Mesenchymal stem cell (in vitro differentiated cells and primary cell): ENCODE measurements around the gene BICDL2. TPM values are rescaled to one million over a fixed set of nuclear protein-coding genes. Genes with fewer than 3 reads are reported as not detected.

Experiments used
- DNase-seq: peaks from one replicate; pipeline ENCODE4 v3.0.0-alpha.2; 2013
- H2AFZ ChIP-seq: one replicate; pipeline ENCODE4 v1.6.1; 2013; ENCODE audit warnings: low read depth, mild to moderate bottlenecking, control low read depth, inconsistent platforms, low read length, moderate library complexity
- H2AK5ac ChIP-seq: 2 replicates; pipeline ENCODE4 v1.6.1; 2013; ENCODE audit warnings: low read length, moderate library complexity, mild to moderate bottlenecking, inconsistent platforms; ENCODE audit not compliant: severe bottlenecking
- H2BK120ac ChIP-seq: one replicate; pipeline ENCODE4 v1.6.1; 2013; ENCODE audit warnings: low read depth, mild to moderate bottlenecking, inconsistent platforms, low read length, moderate library complexity
- H2BK12ac ChIP-seq, 2 experiments: one replicate each; pipeline ENCODE4 v1.6.1; 2013; ENCODE audit warnings: inconsistent platforms in 2 of 2, low read length in 2 of 2, mild to moderate bottlenecking in 2 of 2, moderate library complexity in 2 of 2, control low read depth in 1 of 2
- H2BK15ac ChIP-seq: one replicate; pipeline ENCODE4 v1.6.1; 2013; ENCODE audit warnings: mild to moderate bottlenecking, low read depth, inconsistent platforms; ENCODE audit not compliant: poor library complexity, severe bottlenecking
- H2BK5ac ChIP-seq: 2 replicates; pipeline ENCODE4 v1.6.1; 2013; ENCODE audit warnings: low read depth, mild to moderate bottlenecking, low read length, control low read depth, inconsistent platforms; ENCODE audit not compliant: poor library complexity, severe bottlenecking
- H3K14ac ChIP-seq, 2 experiments: one replicate each; pipeline ENCODE4 v1.6.1; 2013; ENCODE audit warnings: inconsistent platforms in 2 of 2, low read length in 2 of 2, control low read depth in 1 of 2, mild to moderate bottlenecking in 1 of 2, moderate library complexity in 1 of 2
- H3K18ac ChIP-seq, 2 experiments: one replicate each; pipeline ENCODE4 v1.6.1; 2013; ENCODE audit warnings: inconsistent platforms in 2 of 2, low read length in 2 of 2, control low read depth in 1 of 2, low read depth in 1 of 2, mild to moderate bottlenecking in 1 of 2
- H3K23ac ChIP-seq, 2 experiments: one replicate each; pipeline ENCODE4 v1.6.1; 2013; ENCODE audit warnings: inconsistent platforms in 2 of 2, low read length in 2 of 2, mild to moderate bottlenecking in 2 of 2, moderate library complexity in 2 of 2, control low read depth in 1 of 2
- H3K27ac ChIP-seq: 2 replicates; pipeline ENCODE4 v1.5.1; 2013; ENCODE audit warnings: mild to moderate bottlenecking, moderate library complexity, low read length, control low read depth, inconsistent platforms; ENCODE audit not compliant: poor library complexity, severe bottlenecking
- H3K27me3 ChIP-seq, 2 experiments: 2 replicates each; pipeline versions ENCODE4 v1.6.1 to v1.7.0; 2013; ENCODE audit warnings: low read length in 2 of 2, mild to moderate bottlenecking in 2 of 2, moderate library complexity in 2 of 2, control low read depth in 1 of 2, inconsistent platforms in 1 of 2; ENCODE audit not compliant: control insufficient read depth in 1 of 2, insufficient read depth in 1 of 2
- H3K36me3 ChIP-seq, 2 experiments: 2 replicates each; pipeline versions ENCODE4 v1.6.1 to v1.7.0; 2013; ENCODE audit warnings: low read length in 2 of 2, control low read depth in 1 of 2, inconsistent platforms in 1 of 2, low read depth in 1 of 2, mild to moderate bottlenecking in 1 of 2; ENCODE audit not compliant: insufficient read depth in 2 of 2, control insufficient read depth in 1 of 2
- H3K4ac ChIP-seq, 2 experiments: one replicate each; pipeline ENCODE4 v1.6.1; 2013; ENCODE audit warnings: inconsistent platforms in 2 of 2, low read length in 2 of 2, mild to moderate bottlenecking in 2 of 2, moderate library complexity in 2 of 2, control low read depth in 1 of 2, low read depth in 1 of 2
- H3K4me1 ChIP-seq: 2 replicates; pipeline ENCODE4 v1.6.1; 2013; ENCODE audit warnings: low read depth, low read length, control low read depth; ENCODE audit not compliant: control insufficient read depth, insufficient read depth
- H3K4me2 ChIP-seq: 2 replicates; pipeline ENCODE4 v1.6.1; 2013; ENCODE audit warnings: low read length, mild to moderate bottlenecking, inconsistent platforms; ENCODE audit not compliant: poor library complexity, severe bottlenecking
- H3K4me3 ChIP-seq, 2 experiments: 2 replicates each; pipeline versions ENCODE4 v1.5.1 to v1.7.0; 2013; ENCODE audit warnings: low read length in 2 of 2, mild to moderate bottlenecking in 2 of 2, control low read depth in 1 of 2, low read depth in 1 of 2; ENCODE audit not compliant: insufficient read depth in 1 of 2
- H3K79me1 ChIP-seq: replicated peaks from 2 replicates; pipeline ENCODE4 v1.6.1; 2013; ENCODE audit warnings: mild to moderate bottlenecking, control low read depth, low read length, inconsistent platforms; ENCODE audit not compliant: poor library complexity, severe bottlenecking
- H3K9ac ChIP-seq: 2 replicates; pipeline ENCODE4 v1.7.0; 2013; ENCODE audit warnings: mild to moderate bottlenecking, low read length, moderate library complexity
- H3K9me3 ChIP-seq: 2 replicates; pipeline ENCODE4 v1.7.0; 2013; ENCODE audit warnings: mild to moderate bottlenecking, low read length; ENCODE audit not compliant: control insufficient read depth
- H4K8ac ChIP-seq: one replicate; pipeline ENCODE4 v1.6.1; 2013; ENCODE audit warnings: inconsistent platforms, mild to moderate bottlenecking, low read length, moderate library complexity
- H4K91ac ChIP-seq: one replicate; pipeline ENCODE4 v1.6.1; 2013; ENCODE audit warnings: mild to moderate bottlenecking, low read length, inconsistent platforms
- WGBS: methylation state at CpG from one replicate; pipeline ENCODE4 v1.1.7; 2013; ENCODE audit warnings: mixed read lengths; 5-methylcytosine and 5-hydroxymethylcytosine counted together
- polyA plus RNA-seq, 2 experiments: library from polyadenylated mRNA; stranded (reverse); fragments of 200-250 nt; gene quantifications; one replicate each; pipeline ENCODE4 v1.2.3, GENCODE V29; 2013

BICDL2 gene
- polyA plus RNA-seq (2013, experiment 1 of 2) = not detected
- polyA plus RNA-seq (2013, experiment 2 of 2) = not detected

- no peak within 1 kb of the TSS for H3K4me3 ChIP-seq
- no peak within 1 kb of the TSS for H3K4ac ChIP-seq
- no peak within 1 kb of the TSS for H3K27ac ChIP-seq
- no peak within 1 kb of the TSS for H2BK12ac ChIP-seq
- no peak within 1 kb of the TSS for H2BK5ac ChIP-seq
- no peaks in the 10 kb centered on the region for H3K36me3 ChIP-seq
- H3K27me3 ChIP-seq = peaks cover 74 to 80% of the 10 kb centered on the region in 2 experiments
- H3K14ac ChIP-seq = no peak within 1 kb of the TSS
- DNase-seq = no peak
- 12% methylated on average over 44 of the region's 44 CpGs for WGBS
- no peak within 1 kb of the TSS for H4K91ac ChIP-seq
- no peak within 1 kb of the TSS for H2AK5ac ChIP-seq
- no peak within 1 kb of the TSS for H2BK120ac ChIP-seq
- H3K4me1 ChIP-seq = peaks cover 4% of the 10 kb centered on the region
- no peaks in the 10 kb centered on the region for H3K9me3 ChIP-seq
- H3K23ac ChIP-seq = no peak within 1 kb of the TSS
- no peak within 1 kb of the TSS for H3K9ac ChIP-seq
- no peak within 1 kb of the TSS for H2BK15ac ChIP-seq
- H4K8ac ChIP-seq = no peak within 1 kb of the TSS
- no peak within 1 kb of the TSS for H3K18ac ChIP-seq
- H3K79me1 ChIP-seq = no peaks in the 10 kb centered on the region
- H3K4me2 ChIP-seq = no peak within 1 kb of the TSS
- H2AFZ ChIP-seq = no peak within 1 kb of the TSS
These were observed at the start of gene BICDL2 for GRCh38 chr16:3036726-3037315. BICDL2 (minus strand) TSS chr16:3036944; CDS start chr16:3035496, 1,448 bp downstream.

DNA sequence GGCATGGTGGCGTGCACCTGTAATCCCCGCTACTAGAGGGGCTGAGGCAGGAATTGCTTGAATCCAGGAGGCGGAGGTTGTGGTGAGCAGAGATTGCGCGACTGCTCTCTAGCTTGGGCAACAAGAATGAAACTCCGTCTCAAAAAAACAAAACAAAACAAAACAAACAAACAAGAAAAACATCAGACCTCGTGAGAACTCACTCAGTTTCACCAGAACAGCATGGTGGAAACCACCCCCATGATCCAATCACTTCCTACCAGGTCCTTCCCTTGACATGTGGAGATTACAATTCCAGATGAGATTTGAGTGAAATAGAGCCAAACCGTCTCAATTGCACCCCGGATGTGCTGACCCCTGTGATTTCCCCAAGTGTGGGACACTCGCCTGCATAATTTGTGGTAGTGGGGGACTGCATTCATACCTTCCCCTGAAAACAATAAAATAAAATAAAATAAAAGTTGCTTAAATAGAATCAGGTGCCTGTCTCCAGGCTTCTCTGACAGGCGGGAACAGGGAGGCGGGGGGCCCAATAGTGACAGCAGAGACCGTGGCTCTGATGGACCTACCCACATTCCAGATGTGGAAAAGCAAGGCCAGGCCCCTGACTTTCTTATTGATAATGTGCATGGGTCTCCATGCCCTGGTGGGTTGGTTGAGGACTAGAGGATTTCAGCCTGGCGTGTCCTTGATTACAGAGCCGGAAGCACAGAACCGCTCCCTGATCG lies 49.3 kb upstream of the BICDL2 start:
- Histone ChIP-seq H3K27ac (no peak overlapping the region), H3K79me1 (no peaks in the 10 kb centered on the region), H3K9ac (no peak overlapping the region)

DNA sequence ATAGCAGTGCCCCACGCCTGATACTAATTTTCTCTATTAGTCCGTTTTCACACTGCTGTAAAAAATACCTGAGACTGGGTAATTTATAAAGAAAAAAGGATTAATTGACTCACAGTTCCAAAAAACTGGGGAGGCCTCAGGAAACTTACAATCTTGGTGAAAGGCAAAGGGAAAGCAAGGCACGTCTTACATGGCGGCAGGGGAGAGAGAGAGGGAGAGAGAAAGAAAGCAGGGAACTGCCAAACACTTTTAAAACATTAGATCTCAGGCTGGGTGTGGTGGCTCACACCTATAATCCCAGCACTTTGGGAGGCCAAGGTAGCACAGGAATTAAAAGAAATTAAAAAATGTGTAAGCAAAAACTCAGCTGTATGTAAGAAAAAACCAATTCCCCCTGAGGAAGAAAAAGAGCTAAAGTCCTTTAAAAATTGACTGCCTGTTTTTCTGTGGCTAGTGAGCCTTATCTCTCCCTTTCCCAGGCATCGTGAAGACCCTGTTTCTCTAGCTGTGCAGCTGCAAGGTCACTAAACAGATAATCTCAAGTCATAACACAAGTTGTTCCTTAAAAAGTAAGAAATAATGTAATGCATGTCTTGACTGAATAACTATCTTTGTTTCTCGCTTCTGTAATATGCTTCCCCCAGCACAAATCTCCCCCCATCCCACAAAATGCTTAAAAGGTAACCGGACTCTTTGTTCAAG lies 48.4 kb upstream of the BICDL2 start:
- Histone ChIP-seq H2AFZ (no peak overlapping the region), H3K4me2 (no peak overlapping the region), H3K36me3 (no peaks in the 10 kb centered on the region), H2BK120ac (no peak overlapping the region), H2BK5ac (no peak overlapping the region), H3K27me3 (peaks cover 11 to 51% of the 10 kb centered on the region in 2 experiments), H4K91ac (no peak overlapping the region), H3K27ac (no peak overlapping the region), H4K8ac (no peak overlapping the region), H3K4me3 (no peak overlapping the region), H3K4ac (no peak overlapping the region), H3K23ac (no peak overlapping the region), H3K14ac (no peak overlapping the region), H3K9me3 (no peaks in the 10 kb centered on the region), H3K4me1 (peaks cover 11% of the 10 kb centered on the region), H2AK5ac (no peak overlapping the region), H3K79me1 (no peaks in the 10 kb centered on the region), H3K18ac (no peak overlapping the region), H2BK12ac (no peak overlapping the region), H2BK15ac (no peak overlapping the region), H3K9ac (no peak overlapping the region)
- no peak for DNase-seq
- WGBS = 89% methylated on average over 4 of the region's 7 CpGs

More for the DNA sequence above, 49.3 kb upstream of the BICDL2 start:
- H4K91ac ChIP-seq = no peak overlapping the region
- no peaks in the 10 kb centered on the region for H3K36me3 ChIP-seq
- H3K4ac ChIP-seq = no peak overlapping the region
- no peak overlapping the region for H2AK5ac ChIP-seq
- 90% methylated on average over 13 of the region's 17 CpGs for WGBS
- peaks cover 4 to 45% of the 10 kb centered on the region in 2 experiments for H3K27me3 ChIP-seq
- H2BK12ac ChIP-seq = no peak overlapping the region
- no peak overlapping the region for H2AFZ ChIP-seq
- peaks cover 11% of the 10 kb centered on the region for H3K4me1 ChIP-seq
- H3K23ac ChIP-seq = no peak overlapping the region
- no peak overlapping the region for H2BK15ac ChIP-seq
- no peak overlapping the region for H3K4me3 ChIP-seq
- no peak overlapping the region for H2BK5ac ChIP-seq
- no peak overlapping the region for H4K8ac ChIP-seq
- DNase-seq = no peak
- no peak overlapping the region for H2BK120ac ChIP-seq
- H3K18ac ChIP-seq = no peak overlapping the region
- H3K14ac ChIP-seq = no peak overlapping the region
- no peaks in the 10 kb centered on the region for H3K9me3 ChIP-seq
- no peak overlapping the region for H3K4me2 ChIP-seq

- no peak overlapping the region for H3K27ac ChIP-seq
These were observed 47.7 kb upstream of the BICDL2 start for GRCh38 chr16:3084491-3084890.

More at GRCh38 chr16:3084491-3084890, 47.7 kb upstream of the BICDL2 start:
- Histone ChIP-seq H2BK5ac (no peak overlapping the region), H3K14ac (no peak overlapping the region), H3K18ac (no peak overlapping the region), H2BK15ac (no peak overlapping the region), H2AFZ (no peak overlapping the region), H2BK12ac (no peak overlapping the region), H3K9me3 (no peaks in the 10 kb centered on the region), H3K79me1 (no peaks in the 10 kb centered on the region), H4K8ac (no peak overlapping the region), H3K23ac (no peak overlapping the region), H3K4ac (no peak overlapping the region), H3K4me3 (no peak overlapping the region), H3K9ac (no peak overlapping the region), H3K4me1 (peaks cover 11% of the 10 kb centered on the region), H3K36me3 (no peaks in the 10 kb centered on the region), H2BK120ac (no peak overlapping the region), H2AK5ac (no peak overlapping the region), H4K91ac (no peak overlapping the region), H3K27me3 (peaks cover 16 to 57% of the 10 kb centered on the region in 2 experiments), H3K4me2 (no peak overlapping the region)
- WGBS = 93% methylated on average over 1 of the region's 1 CpG
- DNase-seq = no peak
